HEK293 (cell line): Measurements from ENCODE around the gene DSCAML1.

Source experiments
- CTCF ChIA-PET: fragments of 350-600 bp; formaldehyde crosslinking; extraction: SDS; loops from one replicate; lab custom pipeline; 2021; ENCODE audit warnings: antibody characterized with exemption; lab: Yijun Ruan, JAX
- POLR2A ChIA-PET: fragments of 300-600 bp; formaldehyde crosslinking; extraction: SDS; loops from one replicate; lab custom pipeline; 2020; ENCODE audit warnings: antibody characterized with exemption, inconsistent platforms; lab: Yijun Ruan, JAX
- H3K27ac ChIP-seq: fragments of 200-500 bp; sonication (Bioruptor generic); 2 replicates; pipeline ENCODE4 v1.5.1; 2014; ENCODE audit warnings: low read depth, low read length, control low read depth, inconsistent platforms; ENCODE audit errors: extremely low read depth
- H3K36me3 ChIP-seq, 2 experiments: fragments of 200-500 bp in 1 of 2; sonication (Bioruptor generic) in 1 of 2; 1 replicate in 1 of 2; 2 replicates in 1 of 2; pipeline ENCODE4 v1.5.1; 2014 to 2017; ENCODE audit warnings: inconsistent platforms in 2 of 2, low read length in 2 of 2; ENCODE audit not compliant: control insufficient read depth in 2 of 2, insufficient read depth in 1 of 2
- H3K4me1 ChIP-seq: fragments of 200-500 bp; sonication (Bioruptor generic); 2 replicates; pipeline ENCODE4 v1.5.1; 2014; ENCODE audit warnings: mild to moderate bottlenecking, low read length, inconsistent platforms; ENCODE audit not compliant: control insufficient read depth, insufficient read depth
- H3K4me3 ChIP-seq: 2 replicates; pipeline ENCODE4 v1.5.1; 2011; ENCODE audit warnings: low read depth, mild to moderate bottlenecking, control low read depth, low read length, moderate library complexity
- H3K9me3 ChIP-seq: fragments of 200-500 bp; sonication (Bioruptor generic); 2 replicates; pipeline ENCODE4 v1.5.1; 2014; ENCODE audit warnings: low read depth, low read length, inconsistent platforms; ENCODE audit not compliant: control insufficient read depth, insufficient read depth
- CTCF ChIP-seq: fragments of 450-650 bp; formaldehyde crosslinking; IDR thresholded peaks from 2 replicates; pipeline ENCODE4 v1.5.1; 2016; ENCODE audit warnings: missing biosample characterization, missing genetic modification characterization
- HOXA7 ChIP-seq: sonication (generic); formaldehyde crosslinking; IDR thresholded peaks from 2 replicates; pipeline ENCODE4 v1.8.1; 2022; ENCODE audit warnings: missing genetic modification reagents, borderline replicate concordance
- KLF7 ChIP-seq: fragments of 450-650 bp; formaldehyde crosslinking; IDR thresholded peaks from 2 replicates; pipeline ENCODE4 v1.5.1; 2016; ENCODE audit warnings: missing biosample characterization, missing genetic modification characterization, borderline replicate concordance
- TRIM28 ChIP-seq: IDR thresholded peaks from 2 replicates; pipeline ENCODE4 v1.6.1; 2011; ENCODE audit warnings: low read length, control low read depth, borderline replicate concordance
- ZBTB17 ChIP-seq: fragments of 450-650 bp; formaldehyde crosslinking; IDR thresholded peaks from 2 replicates; pipeline ENCODE4 v1.5.1; 2016; ENCODE audit warnings: missing biosample characterization, missing genetic modification characterization
- ZBTB20 ChIP-seq: fragments of 450-650 bp; formaldehyde crosslinking; IDR thresholded peaks from 2 replicates; pipeline ENCODE4 v1.5.1; 2016; ENCODE audit warnings: missing biosample characterization, missing genetic modification characterization
- ZFHX2 ChIP-seq: fragments of 450-650 bp; formaldehyde crosslinking; conservative IDR thresholded peaks from 2 replicates; pipeline ENCODE4 v1.5.1; 2016; ENCODE audit warnings: missing biosample characterization, missing genetic modification characterization
- ZFP69B ChIP-seq: fragments of 450-650 bp; formaldehyde crosslinking; IDR thresholded peaks from 2 replicates; pipeline ENCODE4 v1.5.1; 2016; ENCODE audit warnings: missing biosample characterization, missing genetic modification characterization
- ZNF362 ChIP-seq: fragments of 450-650 bp; formaldehyde crosslinking; IDR thresholded peaks from 2 replicates; pipeline ENCODE4 v1.5.1; 2016; ENCODE audit warnings: missing biosample characterization, missing genetic modification characterization
- ZNF366 ChIP-seq: fragments of 450-650 bp; formaldehyde crosslinking; conservative IDR thresholded peaks from 2 replicates; pipeline ENCODE4 v1.5.1; 2016; ENCODE audit warnings: missing biosample characterization, missing genetic modification characterization
- ZNF501 ChIP-seq: fragments of 450-650 bp; formaldehyde crosslinking; IDR thresholded peaks from 2 replicates; pipeline ENCODE4 v1.5.1; 2016; ENCODE audit warnings: missing biosample characterization, missing genetic modification characterization
- ZNF585B ChIP-seq: fragments of 450-650 bp; formaldehyde crosslinking; IDR thresholded peaks from 2 replicates; pipeline ENCODE4 v1.5.1; 2016; ENCODE audit warnings: missing biosample characterization, missing genetic modification characterization
- ZNF623 ChIP-seq: fragments of 450-650 bp; formaldehyde crosslinking; IDR thresholded peaks from 2 replicates; pipeline ENCODE4 v1.5.1; 2016; ENCODE audit warnings: missing biosample characterization, missing genetic modification characterization
- ZNF747 ChIP-seq: fragments of 450-650 bp; formaldehyde crosslinking; IDR thresholded peaks from 2 replicates; pipeline ENCODE4 v1.5.1; 2016; ENCODE audit warnings: missing biosample characterization, missing genetic modification characterization
- ZNF785 ChIP-seq: fragments of 450-650 bp; formaldehyde crosslinking; IDR thresholded peaks from 2 replicates; pipeline ENCODE4 v1.5.1; 2016; ENCODE audit warnings: missing biosample characterization, missing genetic modification characterization
- ZNF792 ChIP-seq: fragments of 450-650 bp; formaldehyde crosslinking; IDR thresholded peaks from 2 replicates; pipeline ENCODE4 v1.5.1; 2016; ENCODE audit warnings: missing biosample characterization, missing genetic modification characterization
- TF ChIP-seq, protein P1 (sequence below): fragments of 450-650 bp; formaldehyde crosslinking; IDR thresholded peaks from 2 replicates; pipeline ENCODE4 v1.5.1; 2016; ENCODE audit warnings: missing biosample characterization, missing genetic modification characterization
- TF ChIP-seq, protein P2 (sequence below): fragments of 450-650 bp; formaldehyde crosslinking; IDR thresholded peaks from 2 replicates; pipeline ENCODE4 v1.5.1; 2016; ENCODE audit warnings: missing biosample characterization, missing genetic modification characterization

DSCAML1 gene

GRCh38 chr11:117456027-117456720, 340.8 kb downstream of the DSCAML1 start:
- POLR2A ChIA-PET = no interaction called here
- Histone ChIP-seq H3K36me3 (no peaks in the 10 kb centered on the region), H3K27ac (no peak overlapping the region), H3K4me3 (no peak overlapping the region), H3K9me3 (no peaks in the 10 kb centered on the region), H3K4me1 (no peaks in the 10 kb centered on the region)
- no peak for TF ChIP-seq ZBTB17 (tag by site-specific recombination)
- no peak for TF ChIP-seq ZNF362 (tag by site-specific recombination)
- no peak for TF ChIP-seq HOXA7 (CRISPR knock-in tag)
- TF ChIP-seq ZFP69B = no peak
- TF ChIP-seq ZNF785 (tag by site-specific recombination) = no peak
- TF ChIP-seq ZNF585B (tag by site-specific recombination) = no peak
- TF ChIP-seq ZNF747 (tag by site-specific recombination) = no peak
- no peak for TF ChIP-seq CTCF (tag by site-specific recombination)
- TF ChIP-seq KLF7 (tag by site-specific recombination) = no peak
- no peak for TF ChIP-seq ZNF366 (tag by site-specific recombination)
- TF ChIP-seq ZBTB20 = no peak
- TF ChIP-seq, protein P1, sequence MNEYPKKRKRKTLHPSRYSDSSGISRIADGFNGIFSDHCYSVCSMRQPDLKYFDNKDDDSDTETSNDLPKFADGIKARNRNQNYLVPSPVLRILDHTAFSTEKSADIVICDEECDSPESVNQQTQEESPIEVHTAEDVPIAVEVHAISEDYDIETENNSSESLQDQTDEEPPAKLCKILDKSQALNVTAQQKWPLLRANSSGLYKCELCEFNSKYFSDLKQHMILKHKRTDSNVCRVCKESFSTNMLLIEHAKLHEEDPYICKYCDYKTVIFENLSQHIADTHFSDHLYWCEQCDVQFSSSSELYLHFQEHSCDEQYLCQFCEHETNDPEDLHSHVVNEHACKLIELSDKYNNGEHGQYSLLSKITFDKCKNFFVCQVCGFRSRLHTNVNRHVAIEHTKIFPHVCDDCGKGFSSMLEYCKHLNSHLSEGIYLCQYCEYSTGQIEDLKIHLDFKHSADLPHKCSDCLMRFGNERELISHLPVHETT (tag by site-specific recombination) = no peak
- TF ChIP-seq ZNF501 (tag by site-specific recombination) = no peak
- TF ChIP-seq, protein P2, sequence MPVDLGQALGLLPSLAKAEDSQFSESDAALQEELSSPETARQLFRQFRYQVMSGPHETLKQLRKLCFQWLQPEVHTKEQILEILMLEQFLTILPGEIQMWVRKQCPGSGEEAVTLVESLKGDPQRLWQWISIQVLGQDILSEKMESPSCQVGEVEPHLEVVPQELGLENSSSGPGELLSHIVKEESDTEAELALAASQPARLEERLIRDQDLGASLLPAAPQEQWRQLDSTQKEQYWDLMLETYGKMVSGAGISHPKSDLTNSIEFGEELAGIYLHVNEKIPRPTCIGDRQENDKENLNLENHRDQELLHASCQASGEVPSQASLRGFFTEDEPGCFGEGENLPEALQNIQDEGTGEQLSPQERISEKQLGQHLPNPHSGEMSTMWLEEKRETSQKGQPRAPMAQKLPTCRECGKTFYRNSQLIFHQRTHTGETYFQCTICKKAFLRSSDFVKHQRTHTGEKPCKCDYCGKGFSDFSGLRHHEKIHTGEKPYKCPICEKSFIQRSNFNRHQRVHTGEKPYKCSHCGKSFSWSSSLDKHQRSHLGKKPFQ = no peak
- TF ChIP-seq ZNF623 (tag by site-specific recombination) = no peak
- no peak for TF ChIP-seq TRIM28
- CTCF ChIA-PET = no interaction called here

DNA sequence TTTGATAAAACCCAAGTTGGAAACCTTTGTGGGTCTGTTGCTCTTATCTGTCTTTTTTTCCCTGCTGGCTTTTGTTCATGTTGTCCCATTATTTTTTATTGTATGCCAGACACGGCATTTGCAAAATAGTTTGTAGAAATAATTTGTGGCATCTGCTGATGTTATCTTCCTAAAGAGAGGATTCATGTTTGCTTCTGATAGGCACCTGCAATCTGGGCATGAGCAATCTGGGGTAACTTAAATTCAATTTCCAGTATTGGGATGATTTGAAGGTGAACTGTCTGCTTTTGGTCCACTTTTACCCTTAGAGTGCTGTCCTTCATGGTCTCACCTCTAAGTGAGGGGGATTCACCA, 342.5 kb downstream of the DSCAML1 start:
- no peaks in the 10 kb centered on the region for H3K36me3 ChIP-seq
- H3K4me1 ChIP-seq = no peaks in the 10 kb centered on the region
- ChIA-PET CTCF (interaction anchor here (0.6 kb wide), 1 partner anchor 10 kb away, joined by 5 read pairs; no protein-coding TSS in a partner anchor), POLR2A (no interaction called here)
- TF ChIP-seq ZFHX2 (no peak), ZNF792 (tag by site-specific recombination) (no peak)
- no peaks in the 10 kb centered on the region for H3K9me3 ChIP-seq
- H3K4me3 ChIP-seq = no peak overlapping the region
- H3K27ac ChIP-seq = no peak overlapping the region
